Measurements from ENCODE around the gene CACNA2D1.

Gene CACNA2D1

DNA sequence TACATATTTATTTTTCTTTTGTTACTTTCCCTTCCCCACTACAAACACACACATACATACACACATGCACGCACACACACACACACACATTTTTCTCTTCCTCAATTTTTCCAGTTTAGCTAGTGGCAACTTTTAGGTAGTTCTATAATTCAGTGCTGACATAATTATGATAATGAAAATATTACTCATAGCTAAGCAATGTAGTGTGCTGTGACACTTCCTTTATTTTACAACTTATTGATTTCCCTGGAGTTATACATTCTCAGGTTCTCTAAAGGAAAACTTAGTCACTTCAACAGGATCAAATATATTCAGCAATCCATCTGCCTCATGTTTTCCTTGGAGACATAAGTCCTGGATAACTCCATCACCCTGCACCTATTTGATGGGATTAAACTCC is 151.6 kb downstream of the CACNA2D1 start:
- POLR2A ChIA-PET (ENCODE audit: low non-redundant PET) = no interaction called here
- no peak for DNase-seq (ENCODE audit: low spot score)
- CTCF ChIA-PET = no interaction called here
- TF ChIP-seq, protein P1, sequence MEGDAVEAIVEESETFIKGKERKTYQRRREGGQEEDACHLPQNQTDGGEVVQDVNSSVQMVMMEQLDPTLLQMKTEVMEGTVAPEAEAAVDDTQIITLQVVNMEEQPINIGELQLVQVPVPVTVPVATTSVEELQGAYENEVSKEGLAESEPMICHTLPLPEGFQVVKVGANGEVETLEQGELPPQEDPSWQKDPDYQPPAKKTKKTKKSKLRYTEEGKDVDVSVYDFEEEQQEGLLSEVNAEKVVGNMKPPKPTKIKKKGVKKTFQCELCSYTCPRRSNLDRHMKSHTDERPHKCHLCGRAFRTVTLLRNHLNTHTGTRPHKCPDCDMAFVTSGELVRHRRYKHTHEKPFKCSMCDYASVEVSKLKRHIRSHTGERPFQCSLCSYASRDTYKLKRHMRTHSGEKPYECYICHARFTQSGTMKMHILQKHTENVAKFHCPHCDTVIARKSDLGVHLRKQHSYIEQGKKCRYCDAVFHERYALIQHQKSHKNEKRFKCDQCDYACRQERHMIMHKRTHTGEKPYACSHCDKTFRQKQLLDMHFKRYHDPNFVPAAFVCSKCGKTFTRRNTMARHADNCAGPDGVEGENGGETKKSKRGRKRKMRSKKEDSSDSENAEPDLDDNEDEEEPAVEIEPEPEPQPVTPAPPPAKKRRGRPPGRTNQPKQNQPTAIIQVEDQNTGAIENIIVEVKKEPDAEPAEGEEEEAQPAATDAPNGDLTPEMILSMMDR (conservative IDR thresholded peaks at IDR 0.05; ENCODE audit: low read depth) = no peak
- no peak overlapping the region for H3K27ac ChIP-seq

DNA sequence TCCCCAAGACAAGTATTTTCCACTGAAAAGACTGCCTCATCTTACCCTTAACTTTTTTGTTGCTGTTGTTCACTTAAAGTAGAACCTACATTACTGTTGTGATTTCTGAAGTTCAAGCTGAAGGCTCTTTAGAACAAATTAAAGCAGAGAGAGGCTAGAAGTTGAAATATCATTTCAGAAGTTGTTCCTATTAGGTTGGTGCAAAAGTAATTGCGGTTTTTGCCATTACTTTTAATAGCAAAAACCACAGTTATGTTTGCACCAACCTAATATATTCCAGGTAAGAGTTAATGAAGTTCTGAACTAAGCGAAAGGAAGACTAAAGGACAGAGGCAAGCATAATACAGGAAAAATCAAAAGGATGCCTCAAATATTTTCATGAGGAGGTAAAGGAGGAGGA is 153.7 kb downstream of the CACNA2D1 start:
- TF ChIP-seq, protein P1 (conservative IDR thresholded peaks at IDR 0.05; ENCODE audit: low read depth) = no peak
- ChIA-PET CTCF (no interaction called here), POLR2A (ENCODE audit: low non-redundant PET) (no interaction called here)
- no peak overlapping the region for H3K27ac ChIP-seq
- DNase-seq (ENCODE audit: low spot score) = no peak

DNA sequence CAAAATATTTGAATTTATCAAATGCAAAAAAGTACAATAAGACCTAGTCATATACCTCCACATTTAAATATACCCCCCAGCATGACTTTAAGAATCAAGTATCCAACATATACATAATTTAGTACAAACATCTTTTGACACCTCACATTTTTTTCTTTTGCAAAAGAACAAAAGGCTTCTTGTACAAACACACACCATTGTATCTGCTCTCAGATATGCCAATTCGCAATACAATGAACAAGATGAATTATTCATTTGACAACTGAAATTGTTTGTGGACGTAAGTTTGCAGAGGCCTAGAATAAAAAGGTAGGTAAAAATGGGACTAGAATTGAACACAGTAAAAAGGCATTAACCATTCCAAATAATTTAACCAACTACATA is 154.4 kb downstream of the CACNA2D1 start:
- TF ChIP-seq, protein P1 (conservative IDR thresholded peaks at IDR 0.05; ENCODE audit: low read depth) = no peak
- no peak overlapping the region for H3K27ac ChIP-seq
- CTCF ChIA-PET = no interaction called here
- POLR2A ChIA-PET (ENCODE audit: low non-redundant PET) = no interaction called here
- no peak for DNase-seq (ENCODE audit: low spot score)

DNA sequence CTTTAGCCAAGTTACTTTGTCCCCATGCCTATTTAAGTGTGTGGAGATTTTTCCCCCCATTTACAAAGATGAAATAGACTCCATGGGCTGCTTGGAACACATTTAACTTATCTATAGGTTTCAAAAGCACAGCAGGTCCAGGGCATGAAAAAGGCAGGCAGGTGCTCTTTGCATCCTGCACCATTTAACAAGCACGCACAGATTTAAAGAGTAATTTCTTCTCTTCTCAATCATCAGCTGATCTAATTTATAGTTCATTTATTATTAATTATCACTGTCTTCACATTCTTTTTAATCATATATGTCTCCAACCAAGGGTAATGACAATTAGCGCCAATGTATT is 156.8 kb downstream of the CACNA2D1 start:
- TF ChIP-seq, protein P1 (conservative IDR thresholded peaks at IDR 0.05; ENCODE audit: low read depth) = no peak
- no peak for DNase-seq (ENCODE audit: low spot score)
- H3K27ac ChIP-seq = no peak overlapping the region
- CTCF ChIA-PET = no interaction called here
- POLR2A ChIA-PET (ENCODE audit: low non-redundant PET) = no interaction called here

DNA sequence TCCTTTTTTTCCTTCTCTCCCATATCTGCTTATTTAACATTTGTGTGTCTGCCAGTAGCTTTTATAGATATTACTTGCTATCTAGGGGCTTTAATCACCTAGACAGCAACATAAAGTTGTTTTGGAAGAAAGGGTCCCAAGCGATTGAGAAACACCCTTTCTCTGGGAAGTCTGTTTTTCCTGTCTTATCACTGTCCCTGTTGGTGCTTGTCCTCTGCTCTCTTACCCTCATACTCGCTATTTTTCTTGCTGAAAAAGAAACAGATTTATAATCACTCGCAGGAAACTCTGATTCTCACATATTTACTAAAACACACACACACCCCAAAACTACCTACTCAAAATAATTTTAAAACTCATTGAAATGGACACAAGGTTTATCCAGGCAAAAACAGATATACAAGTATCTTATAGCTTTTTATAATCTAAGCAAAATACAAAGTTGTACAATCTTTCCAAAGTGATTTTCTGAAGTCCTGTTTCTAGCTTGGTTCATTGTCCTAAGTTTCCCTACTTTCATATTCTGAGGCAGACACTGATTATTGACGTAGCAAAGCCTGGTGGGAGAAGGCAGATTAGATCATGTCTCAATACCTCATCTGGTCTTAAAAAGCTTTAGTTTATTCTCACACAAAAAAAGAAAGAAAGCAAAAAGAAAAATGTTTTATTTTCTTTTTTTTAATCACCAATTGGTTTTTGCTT is 157.3 kb downstream of the CACNA2D1 start:
- DNase-seq (ENCODE audit: low spot score) = no peak
- TF ChIP-seq, protein P1 (conservative IDR thresholded peaks at IDR 0.05; ENCODE audit: low read depth) = no peak
- CTCF ChIA-PET = interaction anchor here (0.6 kb wide), 1 partner anchor 11 kb away, joined by 4 read pairs; no protein-coding TSS in a partner anchor
- POLR2A ChIA-PET (ENCODE audit: low non-redundant PET) = no interaction called here
- no peak overlapping the region for H3K27ac ChIP-seq

DNA sequence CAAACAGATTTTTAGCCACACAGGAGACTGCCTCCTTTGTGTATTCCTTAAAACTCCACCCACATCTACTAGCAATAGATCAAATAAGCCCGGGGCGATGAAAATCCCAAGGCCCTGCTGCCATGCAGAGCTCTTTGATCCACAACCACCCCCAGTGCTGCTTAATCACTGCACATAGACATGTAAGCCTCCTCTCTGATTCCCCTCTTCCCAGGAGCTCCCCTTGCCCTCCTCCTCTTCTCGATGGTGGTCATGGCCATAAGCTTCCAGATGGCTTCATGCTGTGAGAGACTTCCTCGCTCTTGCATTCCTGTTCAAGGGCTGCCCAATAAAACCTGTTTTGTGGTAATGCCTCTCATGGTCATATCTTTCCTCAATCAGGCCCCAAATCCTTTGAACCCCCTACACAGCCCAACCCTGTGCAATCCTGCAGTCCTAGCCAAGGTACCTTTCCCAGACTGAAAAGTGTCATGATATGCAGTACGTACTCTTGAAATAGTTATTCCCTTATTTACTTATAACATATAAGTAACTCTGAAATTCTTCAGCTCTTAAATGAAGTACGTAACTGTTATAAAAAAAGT is 158.5 kb downstream of the CACNA2D1 start:
- H3K27ac ChIP-seq = no peak overlapping the region
- CTCF ChIA-PET = no interaction called here
- no peak for DNase-seq (ENCODE audit: low spot score)

More for the DNA sequence above, 158.5 kb downstream of the CACNA2D1 start:
- POLR2A ChIA-PET (ENCODE audit: low non-redundant PET) = no interaction called here
- TF ChIP-seq, protein P1 (conservative IDR thresholded peaks at IDR 0.05; ENCODE audit: low read depth) = no peak
